Stimulated activated memory B cell treated with anti-CD40 and anti-IgM and Interleukin-4, amounts not matched to agents 10 μg/mL and 1 μg/mL and 100 μg/mL, for 72 hours (primary cell): ENCODE results near the gene JARID2.

Experiments used
- ATAC-seq: fragments of 150-1000 bp; cut with Tn5 transposase; 2 replicates; pipeline ENCODE4 v1.10.0; 2021
- H3K27ac Mint-ChIP-seq: one replicate; pipeline ENCODE4 v1.8.0; 2022; ENCODE audit warnings: mild to moderate bottlenecking, mixed read lengths
- H3K27me3 Mint-ChIP-seq: one replicate; pipeline ENCODE4 v1.8.0; 2022; ENCODE audit warnings: mixed read lengths
- H3K36me3 Mint-ChIP-seq: one replicate; pipeline ENCODE4 v1.8.0; 2022; ENCODE audit warnings: mixed read lengths
- H3K4me1 Mint-ChIP-seq: one replicate; pipeline ENCODE4 v1.8.0; 2022; ENCODE audit warnings: mixed read lengths
- H3K4me3 Mint-ChIP-seq: one replicate; pipeline ENCODE4 v1.8.0; 2022; ENCODE audit warnings: mild to moderate bottlenecking, moderate library complexity, mixed read lengths
- H3K9me3 Mint-ChIP-seq: one replicate; pipeline ENCODE4 v1.8.0; 2022; ENCODE audit warnings: mixed read lengths

JARID2 gene

DNA sequence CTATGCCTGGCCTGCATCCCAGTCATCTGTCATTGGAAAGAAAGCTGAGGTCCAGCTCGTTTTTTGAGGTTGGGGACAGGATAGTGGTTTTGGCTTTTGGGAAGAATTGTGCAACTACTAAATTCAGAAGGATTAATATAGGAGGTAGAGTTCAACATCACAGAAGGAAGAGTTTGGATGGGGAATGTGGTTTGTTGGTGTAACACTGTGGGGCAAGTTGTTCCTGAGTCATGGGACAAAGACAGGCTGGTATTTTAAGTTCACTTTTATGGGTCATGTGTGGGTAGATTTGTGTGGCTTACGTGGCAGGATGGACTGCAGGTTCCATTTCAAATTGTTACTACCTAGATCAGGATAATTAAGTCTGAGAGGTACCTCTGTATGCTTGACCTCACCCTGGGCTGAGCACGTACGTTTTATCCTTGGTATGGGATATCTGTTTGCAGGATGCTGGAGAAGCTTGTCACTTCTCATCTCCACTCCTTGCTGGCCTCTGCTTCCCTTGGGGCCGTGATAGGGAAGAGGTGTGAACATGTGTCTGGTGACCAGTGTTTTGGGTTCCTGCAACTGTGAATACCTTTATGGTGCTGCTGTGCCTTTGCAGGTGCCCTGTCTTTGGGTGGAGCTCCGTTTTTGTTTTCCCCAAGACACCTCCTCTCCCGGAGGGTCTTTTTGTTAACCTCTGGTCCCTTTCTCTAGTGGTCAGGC lies 177.6 kb downstream of the JARID2 start:
- no peak overlapping the region for H3K4me3 Mint-ChIP-seq
- peaks cover 40% of the 10 kb centered on the region for H3K36me3 Mint-ChIP-seq
- H3K27ac Mint-ChIP-seq: no peak overlapping the region
- H3K9me3 Mint-ChIP-seq: no peaks in the 10 kb centered on the region
- peaks cover 69% of the 10 kb centered on the region for H3K4me1 Mint-ChIP-seq
- no peak for ATAC-seq
- no peaks in the 10 kb centered on the region for H3K27me3 Mint-ChIP-seq

DNA sequence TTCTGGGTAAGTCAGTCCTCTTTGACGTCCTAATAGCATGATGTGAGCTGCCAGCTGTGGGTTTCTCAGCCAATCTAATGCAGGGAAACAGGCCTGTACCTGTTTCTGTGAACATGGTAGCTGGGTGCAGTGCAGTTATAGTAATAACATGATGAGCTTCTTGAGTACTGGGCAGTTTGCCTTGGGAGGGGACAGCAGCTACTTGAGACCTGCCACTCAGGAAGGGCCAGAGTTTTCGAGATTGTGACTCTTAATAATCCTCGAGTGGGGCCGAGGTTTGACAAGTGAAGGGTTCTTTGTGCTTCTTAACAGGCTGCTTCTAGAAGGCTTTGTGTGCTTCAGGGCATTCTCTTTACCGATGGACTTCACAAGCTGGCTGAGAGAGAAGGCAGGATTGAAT lies 180.1 kb downstream of the JARID2 start:
- peaks cover 88% of the 10 kb centered on the region for H3K4me1 Mint-ChIP-seq
- no peak for ATAC-seq
- no peaks in the 10 kb centered on the region for H3K9me3 Mint-ChIP-seq
- no peak overlapping the region for H3K27ac Mint-ChIP-seq
- H3K27me3 Mint-ChIP-seq: no peaks in the 10 kb centered on the region
- no peak overlapping the region for H3K4me3 Mint-ChIP-seq
- H3K36me3 Mint-ChIP-seq: peaks cover 28% of the 10 kb centered on the region

DNA sequence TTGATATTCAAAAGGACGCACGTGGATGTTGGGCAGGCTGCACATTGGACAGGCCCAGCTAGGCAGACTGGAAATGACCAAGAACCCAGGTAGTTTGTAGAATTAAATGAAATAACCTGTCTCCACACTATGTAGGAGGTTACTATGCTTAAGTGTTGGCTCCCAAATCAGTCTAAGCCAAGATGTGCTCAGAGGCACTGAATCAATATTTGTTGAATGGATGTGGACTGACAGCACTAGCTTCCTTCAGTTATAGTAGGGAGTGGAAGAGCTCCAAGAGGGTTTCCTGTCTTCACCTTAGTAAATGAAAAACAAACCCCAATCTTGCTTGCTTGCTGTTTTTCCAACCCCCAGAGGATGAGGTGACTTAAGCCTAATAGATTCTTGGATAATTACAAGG lies 180.5 kb downstream of the JARID2 start:
- Mint-ChIP-seq H3K27ac (peak overlapping the region; percentile 19), H3K9me3 (no peaks in the 10 kb centered on the region), H3K4me3 (no peak overlapping the region), H3K27me3 (no peaks in the 10 kb centered on the region), H3K4me1 (peaks cover 88% of the 10 kb centered on the region), H3K36me3 (peaks cover 28% of the 10 kb centered on the region)
- no peak for ATAC-seq

DNA sequence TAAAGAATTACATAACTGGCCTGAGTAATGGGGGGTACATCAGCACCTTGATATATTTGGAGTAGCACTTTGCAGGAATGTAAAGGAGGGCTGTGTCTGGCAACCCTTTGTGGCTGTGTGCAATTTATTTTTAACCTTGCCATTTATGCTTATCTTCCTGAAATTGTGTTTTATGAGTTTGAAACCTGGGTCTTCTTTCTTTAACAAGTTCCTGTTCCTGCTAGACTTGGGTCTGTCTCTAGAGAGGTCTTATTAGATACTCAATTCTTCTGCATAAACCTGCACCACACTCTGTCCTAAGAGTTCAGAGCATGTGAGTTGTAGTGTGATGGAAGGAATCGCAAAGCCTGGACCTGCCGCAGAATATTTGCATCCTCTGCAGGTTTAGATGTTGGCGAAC lies 181.0 kb downstream of the JARID2 start:
- H3K4me3 Mint-ChIP-seq: no peak overlapping the region
- no peaks in the 10 kb centered on the region for H3K27me3 Mint-ChIP-seq
- peak overlapping the region; percentile 19 for H3K27ac Mint-ChIP-seq

DNA sequence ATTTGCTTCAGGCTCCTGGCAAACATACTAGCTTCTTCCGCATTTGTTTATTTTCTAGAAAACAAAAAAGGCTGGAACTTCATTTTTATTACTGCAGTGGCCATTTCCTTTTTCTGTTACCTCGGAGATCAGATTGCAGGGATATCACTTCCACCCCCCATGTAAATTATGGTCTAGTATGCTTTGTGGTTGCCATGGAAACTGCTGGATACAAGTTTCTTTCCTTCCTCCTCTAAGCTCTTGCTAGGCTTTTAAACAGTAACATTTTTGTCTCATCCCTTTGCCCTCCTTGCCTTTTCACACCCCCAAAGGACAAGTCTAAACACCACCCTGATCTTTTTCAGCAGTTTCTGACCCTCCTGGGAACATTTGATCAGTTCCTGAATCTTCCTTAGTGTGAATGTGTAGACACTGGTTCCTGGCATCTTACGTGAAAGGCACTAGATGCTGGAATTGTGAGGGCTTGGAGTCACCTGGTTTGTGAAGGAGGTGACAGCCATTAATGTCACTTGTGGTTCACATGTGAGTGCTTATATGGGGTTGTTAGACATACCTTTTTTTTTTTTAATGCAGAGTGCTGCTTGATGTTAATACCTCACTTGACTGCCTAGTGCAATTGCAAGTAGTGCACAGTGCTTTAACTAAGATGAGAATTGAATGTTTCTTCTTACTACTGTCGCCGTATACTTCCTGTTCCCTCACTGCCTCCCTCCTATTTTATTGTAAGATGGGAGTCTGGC lies 181.6 kb downstream of the JARID2 start:
- Mint-ChIP-seq H3K4me3 (no peak overlapping the region), H3K4me1 (peaks cover 84% of the 10 kb centered on the region), H3K27me3 (no peaks in the 10 kb centered on the region), H3K27ac (peak overlapping the region; percentile 19), H3K9me3 (no peaks in the 10 kb centered on the region), H3K36me3 (peaks cover 28% of the 10 kb centered on the region)
- no peak for ATAC-seq

More for the DNA sequence above, 181.0 kb downstream of the JARID2 start:
- Mint-ChIP-seq H3K36me3 (peaks cover 28% of the 10 kb centered on the region), H3K4me1 (peaks cover 84% of the 10 kb centered on the region), H3K9me3 (no peaks in the 10 kb centered on the region)
- no peak for ATAC-seq

DNA sequence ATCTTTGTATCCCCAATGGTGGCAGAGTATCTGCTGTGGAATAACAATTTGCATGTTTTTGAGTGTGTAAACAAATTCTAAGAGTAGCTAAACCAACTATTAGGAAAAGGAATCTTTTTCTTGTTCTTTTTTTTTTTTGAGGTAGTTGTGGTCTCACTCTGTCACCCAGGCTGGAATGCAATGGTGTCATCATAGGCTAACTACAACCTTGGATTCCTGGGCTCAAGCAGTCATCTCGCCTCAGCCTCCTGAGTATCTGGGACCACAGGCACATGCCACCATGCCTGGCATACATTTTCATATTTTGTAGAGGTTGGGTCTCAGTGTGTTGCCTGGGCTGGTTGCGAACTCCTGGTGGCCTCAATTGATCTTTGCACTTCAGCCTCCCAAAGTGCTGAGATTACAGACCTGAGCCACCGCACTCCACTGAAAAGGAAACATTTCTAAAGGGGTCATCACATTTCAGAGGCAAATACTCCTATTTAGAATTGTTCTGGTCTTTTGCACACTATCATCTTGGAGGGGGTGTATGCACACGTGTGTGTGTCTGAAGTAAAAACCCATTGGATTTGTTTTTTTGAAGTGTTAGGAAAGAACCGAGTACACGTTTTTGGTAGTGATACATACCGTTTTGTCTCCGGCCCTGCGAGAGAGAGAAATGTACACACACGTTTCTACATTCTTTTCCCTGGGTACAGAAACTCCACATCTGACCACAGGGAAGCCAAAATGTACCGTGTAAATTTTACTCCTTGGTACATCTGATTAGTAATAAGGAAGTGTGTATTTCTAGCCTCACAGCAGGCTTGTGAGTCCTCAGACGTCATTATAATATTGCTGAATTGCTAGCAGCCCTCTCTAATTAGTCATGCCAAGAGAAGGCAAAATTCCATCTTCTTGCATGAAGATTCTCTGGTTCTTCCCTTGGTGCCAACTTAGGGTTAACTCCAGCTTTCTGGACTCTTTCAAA lies 183.6 kb downstream of the JARID2 start:
- no peaks in the 10 kb centered on the region for H3K9me3 Mint-ChIP-seq
- H3K4me3 Mint-ChIP-seq: no peak overlapping the region
- H3K27ac Mint-ChIP-seq: no peak overlapping the region
- peak; percentile 54 for ATAC-seq
- peaks cover 22% of the 10 kb centered on the region for H3K36me3 Mint-ChIP-seq
- H3K27me3 Mint-ChIP-seq: no peaks in the 10 kb centered on the region
- peaks cover 85% of the 10 kb centered on the region for H3K4me1 Mint-ChIP-seq

DNA sequence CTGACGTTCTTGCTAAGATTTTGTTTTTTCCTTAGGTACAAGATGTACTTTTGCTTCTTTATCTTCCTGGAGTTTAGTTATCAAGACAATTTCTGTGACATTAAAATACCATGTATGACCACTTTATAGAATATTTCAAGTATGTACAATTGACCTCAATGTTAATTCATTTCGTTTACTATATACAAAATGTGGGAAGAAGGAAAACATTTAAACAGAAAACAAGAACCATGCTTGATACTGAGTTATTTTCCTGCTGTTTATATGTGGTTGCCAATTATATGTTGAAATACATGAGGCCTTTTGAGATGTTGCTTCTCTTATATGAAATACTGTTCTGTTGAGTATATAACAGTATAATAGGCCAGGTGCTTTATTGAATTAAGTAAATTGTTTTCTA lies 184.3 kb downstream of the JARID2 start:
- no peak overlapping the region for H3K27ac Mint-ChIP-seq
- no peak for ATAC-seq
- peaks cover 91% of the 10 kb centered on the region for H3K4me1 Mint-ChIP-seq
- H3K9me3 Mint-ChIP-seq: no peaks in the 10 kb centered on the region
- peaks cover 24% of the 10 kb centered on the region for H3K36me3 Mint-ChIP-seq
- no peaks in the 10 kb centered on the region for H3K27me3 Mint-ChIP-seq
- H3K4me3 Mint-ChIP-seq: no peak overlapping the region

DNA sequence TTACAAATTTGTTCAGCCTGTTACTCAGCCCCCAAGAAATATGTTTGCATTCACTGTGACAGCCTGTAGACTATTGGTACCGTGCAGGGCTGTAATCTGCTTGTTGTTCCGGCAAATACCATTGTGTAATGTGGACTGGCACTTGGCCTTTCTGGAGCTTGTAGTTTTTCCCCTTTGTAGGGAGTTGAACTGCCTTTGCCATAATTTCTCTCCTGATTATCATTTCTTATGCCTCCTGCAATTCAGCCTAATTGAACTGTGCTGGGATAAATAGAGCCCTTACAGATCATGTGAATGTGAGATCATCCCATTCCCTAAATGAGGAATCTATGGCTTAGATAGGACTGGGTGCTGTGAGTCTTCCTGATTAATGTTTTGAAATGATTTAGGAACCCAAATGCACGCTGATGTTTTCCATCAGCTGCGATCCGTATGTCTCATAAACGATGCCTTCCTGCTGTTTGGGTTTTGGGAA lies 185.1 kb downstream of the JARID2 start:
- Mint-ChIP-seq H3K27ac (no peak overlapping the region), H3K4me1 (peaks cover 85% of the 10 kb centered on the region), H3K4me3 (no peak overlapping the region), H3K9me3 (no peaks in the 10 kb centered on the region), H3K27me3 (no peaks in the 10 kb centered on the region), H3K36me3 (peaks cover 16% of the 10 kb centered on the region)
- ATAC-seq: no peak

DNA sequence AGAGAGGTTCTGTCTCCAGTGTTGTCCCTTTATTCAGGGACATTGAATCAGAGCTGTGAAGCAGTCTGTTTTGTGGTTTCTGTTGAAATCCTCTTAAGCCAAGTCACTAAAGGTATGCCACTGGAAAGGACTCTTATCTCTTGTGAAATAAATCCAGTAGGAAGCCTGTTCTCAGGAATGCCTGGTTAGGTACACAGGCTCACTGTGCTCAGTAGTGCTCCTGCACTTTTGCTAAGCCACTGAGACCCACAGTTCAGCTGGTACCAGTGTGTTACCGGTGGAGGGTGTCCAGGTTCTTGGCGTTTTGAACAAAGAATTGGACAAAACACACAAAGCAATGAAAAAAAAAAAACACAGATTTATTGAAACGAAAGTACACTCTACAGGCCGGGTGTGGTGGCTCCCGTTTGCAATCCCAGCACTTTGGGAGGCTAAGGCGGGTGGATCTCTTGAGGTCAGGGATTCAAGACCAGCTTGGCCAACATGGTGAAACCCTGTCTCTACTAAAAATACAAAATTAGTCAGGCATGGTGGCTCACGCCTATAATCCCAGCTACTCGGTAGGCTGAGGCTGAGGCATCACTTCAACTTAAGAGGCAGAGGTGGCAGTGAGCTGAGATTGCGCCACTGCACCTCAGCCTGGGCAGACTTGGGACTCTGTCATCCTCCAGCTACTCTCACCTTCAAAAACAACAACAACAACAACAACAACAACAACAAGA lies 186.1 kb downstream of the JARID2 start:
- no peaks in the 10 kb centered on the region for H3K27me3 Mint-ChIP-seq
- peaks cover 85% of the 10 kb centered on the region for H3K4me1 Mint-ChIP-seq
- no peaks in the 10 kb centered on the region for H3K9me3 Mint-ChIP-seq
- peaks cover 15% of the 10 kb centered on the region for H3K36me3 Mint-ChIP-seq
- no peak overlapping the region for H3K27ac Mint-ChIP-seq
- H3K4me3 Mint-ChIP-seq: no peak overlapping the region
- no peak for ATAC-seq

DNA sequence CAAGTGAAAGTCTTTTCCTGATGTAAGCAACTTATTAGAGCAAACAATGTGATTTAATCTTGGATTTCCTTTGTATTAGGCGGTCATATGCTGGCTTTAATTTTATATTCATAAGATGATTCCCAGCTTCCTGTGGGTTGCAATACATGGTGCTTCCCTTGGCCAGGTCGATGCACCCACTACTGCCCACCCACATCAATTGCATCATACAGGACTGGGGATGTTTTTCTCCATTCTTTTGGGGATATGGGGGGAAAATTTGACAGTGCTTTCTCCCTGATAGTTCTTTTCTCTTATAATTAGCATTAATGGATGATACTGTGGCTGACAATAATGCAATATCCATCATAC lies 187.6 kb downstream of the JARID2 start:
- no peak overlapping the region for H3K4me3 Mint-ChIP-seq
- H3K27ac Mint-ChIP-seq: no peak overlapping the region
- no peaks in the 10 kb centered on the region for H3K9me3 Mint-ChIP-seq
- H3K36me3 Mint-ChIP-seq: peaks cover 15% of the 10 kb centered on the region
- ATAC-seq: no peak
- H3K27me3 Mint-ChIP-seq: no peaks in the 10 kb centered on the region
- peaks cover 85% of the 10 kb centered on the region for H3K4me1 Mint-ChIP-seq

DNA sequence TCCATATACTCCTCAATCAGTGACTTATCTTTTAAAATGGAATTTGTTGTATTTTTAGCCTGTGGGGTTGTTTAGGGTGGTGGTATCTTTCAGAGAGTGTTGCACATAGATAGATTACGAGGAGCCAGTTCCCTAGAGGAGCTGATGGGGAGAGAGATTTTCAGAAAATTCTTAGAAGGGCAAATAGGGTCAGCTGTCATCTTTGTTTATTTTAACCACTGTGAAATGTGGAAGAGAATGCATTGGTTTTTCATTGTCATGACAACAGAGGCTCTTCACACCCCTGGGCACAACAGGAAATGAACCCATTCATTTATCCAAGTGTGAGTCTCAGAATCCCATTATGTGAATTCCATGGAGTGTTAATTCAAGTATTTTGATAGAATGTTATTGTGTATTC lies 188.4 kb downstream of the JARID2 start:
- Mint-ChIP-seq H3K36me3 (peaks cover 11% of the 10 kb centered on the region), H3K4me1 (peaks cover 85% of the 10 kb centered on the region), H3K27ac (peak overlapping the region; percentile 54), H3K9me3 (no peaks in the 10 kb centered on the region), H3K27me3 (no peaks in the 10 kb centered on the region), H3K4me3 (no peak overlapping the region)
- no peak for ATAC-seq

DNA sequence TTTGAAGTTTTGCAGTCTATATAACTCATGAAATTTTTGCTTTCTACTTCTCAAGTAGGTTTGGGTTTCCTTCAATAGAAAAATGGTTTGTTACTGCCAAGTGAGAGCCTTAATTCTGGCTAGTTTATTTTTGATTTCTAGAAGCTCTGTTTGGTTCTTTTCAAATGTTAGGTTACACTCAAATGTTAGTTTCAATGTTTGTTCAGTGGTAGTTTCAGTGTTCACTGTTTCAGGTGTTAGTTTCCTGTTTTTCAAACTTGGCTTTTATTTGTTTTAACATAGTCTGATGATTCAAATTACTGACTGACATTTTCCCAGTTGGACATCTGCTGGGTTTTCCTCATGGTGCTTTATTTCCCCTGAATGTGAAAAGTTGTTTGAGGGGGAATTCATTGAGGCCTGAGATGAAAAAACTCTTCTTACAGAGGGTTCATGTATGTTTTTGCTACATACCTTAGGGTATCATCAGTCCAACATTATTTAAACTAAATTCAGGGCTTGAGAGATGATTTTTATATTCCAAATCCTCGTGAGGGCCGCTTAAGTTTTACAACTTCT lies 189.0 kb downstream of the JARID2 start:
- Mint-ChIP-seq H3K4me1 (peaks cover 84% of the 10 kb centered on the region), H3K27ac (peak overlapping the region; percentile 54), H3K36me3 (peaks cover 11% of the 10 kb centered on the region)

DNA sequence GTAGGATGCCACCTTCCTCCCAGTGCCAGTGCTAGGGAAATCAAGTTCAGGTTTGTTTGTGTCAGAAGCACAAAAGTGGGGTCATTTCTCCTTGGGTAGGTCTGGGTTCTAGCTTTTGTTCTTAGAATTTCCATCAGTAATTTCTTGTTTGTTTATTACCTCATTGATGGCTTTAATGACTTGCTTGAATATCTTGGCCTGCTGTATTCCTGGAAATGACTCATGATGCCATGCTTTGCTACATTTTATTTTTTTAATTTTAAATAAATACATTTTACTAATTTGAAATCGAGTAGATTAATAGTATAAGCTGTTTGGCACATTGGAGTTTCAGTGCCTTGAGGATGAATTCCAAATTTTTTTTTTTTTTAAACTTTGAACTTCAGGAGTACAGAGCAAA lies 189.6 kb downstream of the JARID2 start:
- Mint-ChIP-seq H3K4me1 (peaks cover 82% of the 10 kb centered on the region), H3K9me3 (no peaks in the 10 kb centered on the region), H3K36me3 (peaks cover 11% of the 10 kb centered on the region), H3K27ac (no peak overlapping the region), H3K27me3 (no peaks in the 10 kb centered on the region), H3K4me3 (no peak overlapping the region)
- no peak for ATAC-seq

More for the DNA sequence above, 189.0 kb downstream of the JARID2 start:
- ATAC-seq: no peak
- H3K27me3 Mint-ChIP-seq: no peaks in the 10 kb centered on the region
- H3K9me3 Mint-ChIP-seq: no peaks in the 10 kb centered on the region
- H3K4me3 Mint-ChIP-seq: no peak overlapping the region

DNA sequence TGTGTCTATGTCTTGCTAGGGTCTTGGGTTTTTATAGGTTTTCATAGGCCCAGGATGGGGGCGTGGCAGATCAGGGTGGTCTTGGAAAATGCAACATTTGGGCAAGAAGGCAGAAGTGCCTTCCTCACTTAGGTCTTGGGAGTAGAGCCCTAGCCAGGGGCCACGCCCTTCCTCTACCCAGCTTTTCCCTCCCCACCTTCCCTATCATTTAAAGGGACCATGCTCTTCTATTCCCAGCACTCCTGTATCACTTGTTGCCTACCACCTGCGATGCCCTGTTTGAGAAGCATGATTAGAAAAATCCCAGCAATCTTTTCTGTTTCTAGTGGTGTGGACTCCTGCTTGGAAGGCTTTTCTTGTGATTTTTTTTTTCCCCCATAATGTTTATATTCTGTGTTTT lies 190.6 kb downstream of the JARID2 start:
- ATAC-seq: no peak
- no peaks in the 10 kb centered on the region for H3K27me3 Mint-ChIP-seq
- peaks cover 11% of the 10 kb centered on the region for H3K36me3 Mint-ChIP-seq

More for the DNA sequence above, 190.6 kb downstream of the JARID2 start:
- H3K4me1 Mint-ChIP-seq: peaks cover 82% of the 10 kb centered on the region
- no peak overlapping the region for H3K4me3 Mint-ChIP-seq
- peak overlapping the region; percentile 76 for H3K27ac Mint-ChIP-seq
- H3K9me3 Mint-ChIP-seq: no peaks in the 10 kb centered on the region
